GM12878 (cell line): ENCODE data around the gene SLC12A1. TPM values are rescaled to one million over a fixed set of nuclear protein-coding genes. Genes with fewer than 3 reads are reported as not detected.

Source experiments
- BCL11A ChIP-seq: IDR thresholded peaks from 2 replicates; pipeline ENCODE4 v1.6.1; 2011; ENCODE audit warnings: low read depth, low read length
- BMI1 ChIP-seq: fragments of 450-650 bp; IDR thresholded peaks from 2 replicates; pipeline ENCODE4 v1.6.1; 2016; ENCODE audit warnings: mild to moderate bottlenecking, moderate library complexity, borderline replicate concordance
- CTCF ChIP-seq, 3 experiments: IDR thresholded peaks in 2 of 3; conservative IDR thresholded peaks in 1 of 3; 2 replicates each; pipeline ENCODE4 v1.5.1; 2011; ENCODE audit warnings: low read depth in 3 of 3, low read length in 3 of 3, mild to moderate bottlenecking in 3 of 3, control low read depth in 2 of 3, moderate library complexity in 2 of 3, inconsistent platforms in 1 of 3, mixed read lengths in 1 of 3; ENCODE audit not compliant: control insufficient read depth in 2 of 3, insufficient read depth in 1 of 3; ENCODE audit errors: extremely low read depth in 1 of 3
- E4F1 ChIP-seq: fragments of 450-650 bp; IDR thresholded peaks from 2 replicates; pipeline ENCODE4 v1.6.1; 2018; ENCODE audit warnings: borderline replicate concordance, mild to moderate bottlenecking; ENCODE audit not compliant: partially characterized antibody
- ELK1 ChIP-seq: IDR thresholded peaks from 2 replicates; pipeline ENCODE4 v1.6.1; 2012; ENCODE audit warnings: low read depth, low read length, improper control_type of control experiment
- ETV6 ChIP-seq, 2 experiments: fragments of 450-650 bp in 1 of 2; IDR thresholded peaks in 1 of 2; conservative IDR thresholded peaks in 1 of 2; 2 replicates each; pipeline ENCODE4 v1.6.1; 2014; ENCODE audit warnings: antibody characterized with exemption in 1 of 2, borderline replicate concordance in 1 of 2, low read depth in 1 of 2, mild to moderate bottlenecking in 1 of 2, moderate library complexity in 1 of 2
- MTA2 ChIP-seq: fragments of 450-650 bp; IDR thresholded peaks from 2 replicates; pipeline ENCODE4 v1.6.1; 2016; ENCODE audit warnings: low read depth, mild to moderate bottlenecking, moderate library complexity
- NBN ChIP-seq: fragments of 450-650 bp; IDR thresholded peaks from 2 replicates; pipeline ENCODE4 v1.6.1; 2016
- NFYB ChIP-seq: IDR thresholded peaks from 2 replicates; pipeline ENCODE4 v1.6.1; 2011; ENCODE audit warnings: low read depth, mild to moderate bottlenecking, low read length, improper control_type of control experiment, moderate library complexity; ENCODE audit not compliant: insufficient read depth
- PML ChIP-seq: IDR thresholded peaks from 2 replicates; pipeline ENCODE4 v1.6.1; 2012; ENCODE audit warnings: low read length, inconsistent platforms
- RBBP5 ChIP-seq: fragments of 200-600 bp; sonication (generic); conservative IDR thresholded peaks from 2 replicates; pipeline ENCODE4 v1.6.1; 2016
- WRNIP1 ChIP-seq: IDR thresholded peaks from 2 replicates; pipeline ENCODE4 v1.6.1; 2011; ENCODE audit warnings: low read depth, low read length, improper control_type of control experiment, borderline replicate concordance
- ZNF24 ChIP-seq: fragments of 450-650 bp; IDR thresholded peaks from 2 replicates; pipeline ENCODE4 v1.6.1; 2017; ENCODE audit warnings: antibody characterized with exemption, mild to moderate bottlenecking
- ZNF592 ChIP-seq: fragments of 450-650 bp; IDR thresholded peaks from 2 replicates; pipeline ENCODE4 v1.6.1; 2017; ENCODE audit warnings: mild to moderate bottlenecking, moderate library complexity
- polyA plus RNA-seq, 11 experiments: library from polyadenylated mRNA; depleted of rRNA in 4 of 11; unstranded in 6 of 11; stranded (reverse) in 5 of 11; fragments of >200 nt; fragmentation: Nextera tagmentation in 4 of 11; fragmentation: Illumina TruSeq in 1 of 11; extraction: Ambion mirVana in 4 of 11; extraction: Trizol in 1 of 11; gene quantifications; 1 replicate in 1 of 11; 2 replicates in 10 of 11; pipeline versions ENCODE4 v1.2.1 to v1.2.3, GENCODE V29; 2011 to 2016; ENCODE audit warnings: inconsistent platforms in 2 of 11, missing spikeins in 2 of 11, low read depth in 1 of 11
- total RNA-seq, 4 experiments: library from RNA; depleted of rRNA in 3 of 4; stranded (reverse); fragments of >200 nt in 3 of 4; fragmentation: Illumina TruSeq in 1 of 4; extraction: Trizol in 1 of 4; gene quantifications; 2 replicates each; pipeline versions ENCODE4 v1.2.1 to v1.2.3, GENCODE V29; 2013 to 2021
- TF ChIP-seq, protein P1 (sequence below): fragments of 450-650 bp; formaldehyde crosslinking; IDR thresholded peaks from 2 replicates; pipeline ENCODE4 v1.5.0; 2022; ENCODE audit warnings: mild to moderate bottlenecking, missing genetic modification characterization

The SLC12A1 gene
- total and polyA plus RNA-seq, 10 of the 15 experiments (the other 5 are each of a cell fraction or from before 2014, with no cell fraction given) = under 0.01 TPM; not detected in 9

DNA sequence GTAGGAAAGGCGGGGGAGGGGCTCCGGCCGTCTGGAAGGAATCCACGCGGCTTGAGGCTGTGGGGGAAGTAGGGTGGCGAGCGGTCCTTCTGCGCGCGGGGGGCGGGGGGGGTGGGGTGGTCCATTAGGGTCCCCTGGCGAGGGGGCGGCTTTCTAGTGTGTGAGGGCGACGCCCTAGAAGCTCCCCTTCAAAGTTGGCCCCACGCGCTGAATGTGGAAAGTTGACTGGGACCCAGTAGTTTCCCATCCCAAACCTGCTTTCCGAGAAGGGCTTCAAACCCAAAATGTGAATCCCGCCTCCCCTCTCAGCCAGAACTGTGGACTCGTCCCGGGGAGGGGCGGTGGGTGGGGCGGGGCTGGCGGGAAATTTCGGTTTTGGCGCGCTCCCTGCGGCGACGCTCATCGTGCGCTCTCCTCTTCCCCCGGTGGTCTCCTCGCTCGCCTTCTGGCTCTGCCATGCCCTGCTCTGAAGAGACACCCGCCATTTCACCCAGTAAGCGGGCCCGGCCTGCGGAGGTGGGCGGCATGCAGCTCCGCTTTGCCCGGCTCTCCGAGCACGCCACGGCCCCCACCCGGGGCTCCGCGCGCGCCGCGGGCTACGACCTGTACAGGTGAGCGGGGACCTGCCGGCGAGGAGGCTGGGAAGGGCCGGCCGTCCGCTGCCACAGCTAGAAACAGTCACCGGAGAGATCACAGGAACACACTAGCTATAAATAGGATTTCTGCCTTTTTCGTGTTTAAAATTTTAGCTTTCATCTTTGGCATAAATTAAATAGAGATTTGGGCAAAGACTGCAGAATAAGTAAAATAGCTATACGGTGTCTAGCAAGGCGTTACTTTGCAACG, 125.9 kb downstream of the SLC12A1 start (continued):
- TF ChIP-seq, protein P1, sequence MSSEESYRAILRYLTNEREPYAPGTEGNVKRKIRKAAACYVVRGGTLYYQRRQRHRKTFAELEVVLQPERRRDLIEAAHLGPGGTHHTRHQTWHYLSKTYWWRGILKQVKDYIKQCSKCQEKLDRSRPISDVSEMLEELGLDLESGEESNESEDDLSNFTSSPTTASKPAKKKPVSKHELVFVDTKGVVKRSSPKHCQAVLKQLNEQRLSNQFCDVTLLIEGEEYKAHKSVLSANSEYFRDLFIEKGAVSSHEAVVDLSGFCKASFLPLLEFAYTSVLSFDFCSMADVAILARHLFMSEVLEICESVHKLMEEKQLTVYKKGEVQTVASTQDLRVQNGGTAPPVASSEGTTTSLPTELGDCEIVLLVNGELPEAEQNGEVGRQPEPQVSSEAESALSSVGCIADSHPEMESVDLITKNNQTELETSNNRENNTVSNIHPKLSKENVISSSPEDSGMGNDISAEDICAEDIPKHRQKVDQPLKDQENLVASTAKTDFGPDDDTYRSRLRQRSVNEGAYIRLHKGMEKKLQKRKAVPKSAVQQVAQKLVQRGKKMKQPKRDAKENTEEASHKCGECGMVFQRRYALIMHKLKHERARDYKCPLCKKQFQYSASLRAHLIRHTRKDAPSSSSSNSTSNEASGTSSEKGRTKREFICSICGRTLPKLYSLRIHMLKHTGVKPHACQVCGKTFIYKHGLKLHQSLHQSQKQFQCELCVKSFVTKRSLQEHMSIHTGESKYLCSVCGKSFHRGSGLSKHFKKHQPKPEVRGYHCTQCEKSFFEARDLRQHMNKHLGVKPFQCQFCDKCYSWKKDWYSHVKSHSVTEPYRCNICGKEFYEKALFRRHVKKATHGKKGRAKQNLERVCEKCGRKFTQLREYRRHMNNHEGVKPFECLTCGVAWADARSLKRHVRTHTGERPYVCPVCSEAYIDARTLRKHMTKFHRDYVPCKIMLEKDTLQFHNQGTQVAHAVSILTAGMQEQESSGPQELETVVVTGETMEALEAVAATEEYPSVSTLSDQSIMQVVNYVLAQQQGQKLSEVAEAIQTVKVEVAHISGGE (CRISPR knock-in tag) = no peak
- TF ChIP-seq ZNF24 = no peak
- no peak for TF ChIP-seq E4F1
- TF ChIP-seq BCL11A = no peak; the same call in 1 of the 2 replicates
- TF ChIP-seq MTA2 = no peak
- TF ChIP-seq CTCF (IDR thresholded peaks at IDR 0.05 in 2 of 3, conservative IDR thresholded peaks at IDR 0.05 in 1 of 3; ENCODE audit: control insufficient read depth in 2 of 3, extremely low read depth in 1 of 3, insufficient read depth in 1 of 3, low read depth in 3 of 3, low read length in 3 of 3) = no peak
- TF ChIP-seq NFYB = no peak
- TF ChIP-seq BMI1 = no peak
- no peak for TF ChIP-seq ELK1
- TF ChIP-seq PML = no peak
- no peak for TF ChIP-seq RBBP5
- TF ChIP-seq ETV6 (conservative IDR thresholded peaks at IDR 0.05 in 1 of 2, IDR thresholded peaks at IDR 0.05 in 1 of 2; ENCODE audit: borderline replicate concordance in 1 of 2, low read depth in 1 of 2) = no peak
- no peak for TF ChIP-seq ZNF592
- TF ChIP-seq WRNIP1 = no peak
- no peak; the same call in 1 of the 2 replicates for TF ChIP-seq NBN
